ENCODE results near the gene S100P.
A peak's percentile ranks its signal among the peaks of the same experiment; 100 is the strongest.

GRCh38 chr4:6674500-6675149 is 19.1 kb upstream of the S100P start:
- TF ChIP-seq, protein P1, sequence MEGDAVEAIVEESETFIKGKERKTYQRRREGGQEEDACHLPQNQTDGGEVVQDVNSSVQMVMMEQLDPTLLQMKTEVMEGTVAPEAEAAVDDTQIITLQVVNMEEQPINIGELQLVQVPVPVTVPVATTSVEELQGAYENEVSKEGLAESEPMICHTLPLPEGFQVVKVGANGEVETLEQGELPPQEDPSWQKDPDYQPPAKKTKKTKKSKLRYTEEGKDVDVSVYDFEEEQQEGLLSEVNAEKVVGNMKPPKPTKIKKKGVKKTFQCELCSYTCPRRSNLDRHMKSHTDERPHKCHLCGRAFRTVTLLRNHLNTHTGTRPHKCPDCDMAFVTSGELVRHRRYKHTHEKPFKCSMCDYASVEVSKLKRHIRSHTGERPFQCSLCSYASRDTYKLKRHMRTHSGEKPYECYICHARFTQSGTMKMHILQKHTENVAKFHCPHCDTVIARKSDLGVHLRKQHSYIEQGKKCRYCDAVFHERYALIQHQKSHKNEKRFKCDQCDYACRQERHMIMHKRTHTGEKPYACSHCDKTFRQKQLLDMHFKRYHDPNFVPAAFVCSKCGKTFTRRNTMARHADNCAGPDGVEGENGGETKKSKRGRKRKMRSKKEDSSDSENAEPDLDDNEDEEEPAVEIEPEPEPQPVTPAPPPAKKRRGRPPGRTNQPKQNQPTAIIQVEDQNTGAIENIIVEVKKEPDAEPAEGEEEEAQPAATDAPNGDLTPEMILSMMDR (IDR thresholded peaks at IDR 0.05 in 8 of 11, conservative IDR thresholded peaks at IDR 0.05 in 3 of 11) = peak; percentile 12 to 63 (median 54)
- no peak for TF ChIP-seq POLR2A (IDR thresholded peaks at IDR 0.05)
- peak in 1 of 3 donors; percentile 51 for TF ChIP-seq POLR2AphosphoS5 (IDR thresholded peaks at IDR 0.05)

Data from spleen (tissue), 7 donors.